Testis (tissue), 3 donors: ENCODE data around the gene IQSEC1. TPM values are rescaled to one million over a fixed set of nuclear protein-coding genes. Genes with fewer than 3 reads are reported as not detected.

Experiments used
- DNase-seq: peaks from one replicate; pipeline ENCODE4 v3.0.0-alpha.2; 2019
- H3K27ac ChIP-seq, 2 donors: fragments of 200-600 bp; sonication (generic); one replicate each; pipeline ENCODE4 v1.5.1; 2019
- H3K27me3 ChIP-seq: fragments of 200-600 bp; sonication (generic); one replicate; pipeline ENCODE4 v1.5.1; 2019
- H3K36me3 ChIP-seq: fragments of 200-600 bp; sonication (generic); one replicate; pipeline ENCODE4 v1.5.1; 2017; ENCODE audit warnings: low read depth; ENCODE audit errors: missing control alignments
- H3K4me1 ChIP-seq: fragments of 200-600 bp; sonication (generic); one replicate; pipeline ENCODE4 v1.5.1; 2019
- H3K4me3 ChIP-seq, 2 donors: fragments of 200-600 bp; sonication (generic); one replicate each; pipeline ENCODE4 v1.5.1; 2017 to 2019
- H3K9me3 ChIP-seq: fragments of 200-600 bp; sonication (generic); one replicate; pipeline ENCODE4 v1.5.1; 2017
- POLR2A ChIP-seq: fragments of 450-650 bp; IDR thresholded peaks from one replicate; pipeline ENCODE4 v1.6.1; 2017; ENCODE audit warnings: antibody characterized with exemption, mild to moderate bottlenecking, moderate library complexity
- WGBS, 2 donors: methylation state at CpG; one replicate each; pipeline ENCODE4 v1.1.5; 2018; 5-methylcytosine and 5-hydroxymethylcytosine counted together
- intact Hi-C: fragments of 100-400 bp; cut with DNase I; formaldehyde crosslinking; loops from one replicate; pipeline ENCODE4 v1.15.1; 2023; ENCODE audit warnings: low total_unique reads
- polyA plus RNA-seq: library from polyadenylated mRNA; stranded (reverse); fragments of 350-450 nt; fragmentation: Illumina TruSeq; extraction: RNeasy Lipid Tissue Mini Kit (QIAGEN cat#74804); gene quantifications from one replicate; pipeline ENCODE4 v1.2.3, GENCODE V29; 2014; ENCODE audit warnings: low read depth, low replicate concordance; ENCODE audit not compliant: insufficient read depth
- total RNA-seq, 2 donors: library from RNA; depleted of rRNA; stranded (reverse); fragments of >200 nt; gene quantifications; one replicate each; pipeline ENCODE4 v1.2.3, GENCODE V29; 2016
- TF ChIP-seq, protein P1 (sequence below), 3 experiments: fragments of 450-650 bp in 2 of 3; fragments of 200-600 bp in 1 of 3; sonication (generic) in 1 of 3; IDR thresholded peaks; one replicate each; pipeline ENCODE4 v1.5.1; 2016 to 2019; ENCODE audit warnings: antibody characterized with exemption in 3 of 3, mild to moderate bottlenecking in 2 of 3, moderate library complexity in 1 of 3

Gene IQSEC1
- total and polyA plus RNA-seq, 3 donors from 2014 or later, result 32.9 to 89.4 (median 74.3) TPM

DNA sequence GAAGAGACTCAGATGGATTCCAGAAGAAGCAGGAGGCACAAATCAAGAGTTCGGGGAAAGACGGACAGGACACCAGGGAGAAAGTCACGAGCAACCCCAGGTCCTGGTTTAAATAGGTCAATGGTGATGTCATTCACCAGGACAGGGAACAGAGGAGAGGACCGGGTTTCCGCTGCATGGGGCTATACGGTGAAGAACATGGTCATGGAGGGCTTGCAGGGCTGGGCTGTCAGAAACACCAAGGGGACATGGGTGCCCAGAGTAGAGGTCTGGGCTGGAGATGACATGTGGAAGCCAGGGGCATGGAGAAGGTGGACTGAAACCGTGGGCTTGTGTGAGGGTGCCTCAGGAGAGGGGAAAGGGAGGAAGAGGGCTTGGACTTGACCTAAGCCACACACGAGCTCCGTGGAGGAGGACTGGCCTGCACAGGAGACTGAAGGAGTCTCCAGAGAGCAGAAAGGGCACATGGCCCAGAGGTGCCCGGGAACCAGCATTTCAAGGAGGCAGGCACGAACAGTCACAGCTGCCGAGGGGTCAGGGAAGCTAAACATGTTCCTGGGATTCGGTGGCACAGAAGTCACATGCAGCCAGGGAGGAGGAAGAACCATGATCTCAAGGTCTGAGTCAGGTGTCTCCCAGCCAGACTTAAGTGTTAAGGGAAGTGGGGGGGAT is 177.7 kb downstream of the IQSEC1 start:
- no peak for DNase-seq
- no peaks in the 10 kb centered on the region for H3K9me3 ChIP-seq
- TF ChIP-seq, protein P1, sequence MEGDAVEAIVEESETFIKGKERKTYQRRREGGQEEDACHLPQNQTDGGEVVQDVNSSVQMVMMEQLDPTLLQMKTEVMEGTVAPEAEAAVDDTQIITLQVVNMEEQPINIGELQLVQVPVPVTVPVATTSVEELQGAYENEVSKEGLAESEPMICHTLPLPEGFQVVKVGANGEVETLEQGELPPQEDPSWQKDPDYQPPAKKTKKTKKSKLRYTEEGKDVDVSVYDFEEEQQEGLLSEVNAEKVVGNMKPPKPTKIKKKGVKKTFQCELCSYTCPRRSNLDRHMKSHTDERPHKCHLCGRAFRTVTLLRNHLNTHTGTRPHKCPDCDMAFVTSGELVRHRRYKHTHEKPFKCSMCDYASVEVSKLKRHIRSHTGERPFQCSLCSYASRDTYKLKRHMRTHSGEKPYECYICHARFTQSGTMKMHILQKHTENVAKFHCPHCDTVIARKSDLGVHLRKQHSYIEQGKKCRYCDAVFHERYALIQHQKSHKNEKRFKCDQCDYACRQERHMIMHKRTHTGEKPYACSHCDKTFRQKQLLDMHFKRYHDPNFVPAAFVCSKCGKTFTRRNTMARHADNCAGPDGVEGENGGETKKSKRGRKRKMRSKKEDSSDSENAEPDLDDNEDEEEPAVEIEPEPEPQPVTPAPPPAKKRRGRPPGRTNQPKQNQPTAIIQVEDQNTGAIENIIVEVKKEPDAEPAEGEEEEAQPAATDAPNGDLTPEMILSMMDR (IDR thresholded peaks at IDR 0.05), result no peak
- no peak for TF ChIP-seq POLR2A
- H3K27ac ChIP-seq, result peak overlapping the region in 1 of 2 donors; percentile 5
- intact Hi-C loops, result no loop called here
- no peak overlapping the region for H3K4me3 ChIP-seq
- H3K36me3 ChIP-seq, result no peaks in the 10 kb centered on the region
- no peaks in the 10 kb centered on the region for H3K27me3 ChIP-seq
- 63 to 70% methylated on average over 13 of the region's 13 CpGs for WGBS, 2 donors
- peaks cover 12% of the 10 kb centered on the region for H3K4me1 ChIP-seq

DNA sequence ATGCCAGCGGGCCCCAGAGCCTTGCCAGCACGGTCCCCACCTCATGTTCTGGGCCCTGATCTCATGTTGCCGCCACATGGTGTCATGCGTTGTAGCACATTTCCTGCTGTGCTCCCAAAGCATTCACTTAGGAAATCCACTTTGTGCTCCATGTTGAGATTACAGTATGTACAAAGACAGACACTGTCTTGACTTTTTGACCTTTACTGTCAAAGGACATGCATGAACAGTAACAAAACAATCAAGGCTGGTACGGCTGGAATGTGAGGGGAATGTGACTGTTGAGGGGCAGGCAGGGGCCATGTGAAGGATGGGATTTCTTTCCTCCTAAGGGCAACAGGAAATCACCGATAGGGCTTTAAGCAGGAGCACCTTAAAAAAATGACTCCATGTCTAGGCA is 178.6 kb downstream of the IQSEC1 start:
- H3K27ac ChIP-seq, result no peak overlapping the region
- H3K27me3 ChIP-seq, result no peaks in the 10 kb centered on the region
- intact Hi-C loops, result no loop called here
- 79 to 83% methylated on average over 6 of the region's 6 CpGs for WGBS, 2 donors
- TF ChIP-seq, protein P1 (IDR thresholded peaks at IDR 0.05), result no peak
- TF ChIP-seq POLR2A, result no peak
- no peak overlapping the region for H3K4me3 ChIP-seq
- peaks cover 12% of the 10 kb centered on the region for H3K4me1 ChIP-seq
- no peaks in the 10 kb centered on the region for H3K36me3 ChIP-seq
- no peaks in the 10 kb centered on the region for H3K9me3 ChIP-seq
- DNase-seq, result no peak

DNA sequence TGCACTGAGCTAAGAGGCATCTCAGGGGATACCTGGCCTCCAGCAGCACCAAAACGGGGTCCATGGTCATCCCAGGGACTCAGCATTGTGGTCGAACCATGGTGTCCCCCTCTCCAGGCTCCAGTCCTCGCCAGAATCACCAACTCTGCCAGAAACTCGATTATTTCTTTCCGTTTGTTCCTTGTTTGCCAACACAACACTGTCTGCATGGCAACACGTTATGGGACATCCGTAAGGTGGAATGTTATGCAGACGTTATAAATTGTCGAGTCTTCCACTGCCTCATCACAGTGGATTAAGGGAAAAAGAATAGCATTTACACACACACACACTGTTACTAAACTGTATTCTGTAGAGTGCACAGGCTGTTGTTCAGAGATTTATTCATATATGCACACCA is 179.4 kb downstream of the IQSEC1 start:
- no peaks in the 10 kb centered on the region for H3K27me3 ChIP-seq
- H3K4me1 ChIP-seq, result peaks cover 12% of the 10 kb centered on the region
- H3K4me3 ChIP-seq, result no peak overlapping the region
- no peaks in the 10 kb centered on the region for H3K36me3 ChIP-seq
- WGBS, 2 donors, result 84 to 90% methylated on average over 9 of the region's 9 CpGs
- intact Hi-C loops, result no loop called here
- TF ChIP-seq, protein P1 (IDR thresholded peaks at IDR 0.05), result no peak
- no peak for TF ChIP-seq POLR2A
- H3K27ac ChIP-seq, result no peak overlapping the region
- H3K9me3 ChIP-seq, result no peaks in the 10 kb centered on the region
- no peak for DNase-seq

DNA sequence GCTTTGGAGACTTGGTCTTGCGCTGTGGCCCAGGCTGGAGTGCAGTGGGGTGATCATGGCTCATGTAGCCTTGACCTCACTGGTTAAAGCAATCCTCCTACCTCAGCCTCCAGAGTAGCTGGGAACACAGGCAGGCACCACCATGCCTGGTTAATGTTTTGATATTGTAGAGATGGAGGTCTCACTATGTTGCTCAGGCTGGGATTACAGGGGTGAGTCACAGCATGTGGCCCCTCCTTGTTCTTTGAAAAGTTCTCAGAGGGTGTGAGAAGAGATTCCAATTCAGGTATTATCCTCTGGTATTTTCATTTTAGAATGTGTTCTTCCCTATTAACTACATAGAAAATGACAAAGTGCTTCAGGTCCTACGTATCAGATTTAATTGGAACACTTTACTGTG is 180.0 kb downstream of the IQSEC1 start:
- intact Hi-C loops, result no loop called here
- no peaks in the 10 kb centered on the region for H3K9me3 ChIP-seq
- no peak overlapping the region for H3K4me3 ChIP-seq
- no peaks in the 10 kb centered on the region for H3K27me3 ChIP-seq
- H3K4me1 ChIP-seq, result peaks cover 12% of the 10 kb centered on the region
- no peak for TF ChIP-seq POLR2A
- TF ChIP-seq, protein P1 (IDR thresholded peaks at IDR 0.05), result no peak
- DNase-seq, result no peak
- H3K27ac ChIP-seq, result no peak overlapping the region
- 65 to 73% methylated on average over 2 of the region's 2 CpGs for WGBS, 2 donors
- H3K36me3 ChIP-seq, result no peaks in the 10 kb centered on the region

DNA sequence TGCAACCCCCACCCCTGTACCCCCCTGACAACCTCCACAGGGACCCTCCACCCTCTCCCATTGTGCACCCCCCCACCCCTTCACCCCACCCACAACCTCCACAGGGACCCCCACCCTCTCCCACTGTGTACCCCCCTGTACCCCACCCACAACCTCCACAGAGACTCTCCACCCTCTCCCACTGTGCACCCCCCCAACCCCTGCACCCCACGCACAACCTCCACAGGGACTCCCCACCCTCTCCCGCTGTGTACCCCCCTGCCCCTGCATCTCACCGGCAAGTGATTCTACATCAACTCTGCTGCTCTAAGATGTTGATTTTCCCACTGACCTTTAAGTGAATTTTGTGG is 180.4 kb downstream of the IQSEC1 start:
- H3K9me3 ChIP-seq, result no peaks in the 10 kb centered on the region
- 54 to 56% methylated on average over 3 of the region's 3 CpGs for WGBS, 2 donors
- intact Hi-C loops, result no loop called here
- no peak for TF ChIP-seq POLR2A
- TF ChIP-seq, protein P1 (IDR thresholded peaks at IDR 0.05), result no peak
- no peaks in the 10 kb centered on the region for H3K36me3 ChIP-seq
- no peak for DNase-seq
- peaks cover 8% of the 10 kb centered on the region for H3K4me1 ChIP-seq
- H3K27ac ChIP-seq, result no peak overlapping the region
- H3K4me3 ChIP-seq, result no peak overlapping the region
- no peaks in the 10 kb centered on the region for H3K27me3 ChIP-seq
